ENCODE measurements around the gene MRPL27.

DNA sequence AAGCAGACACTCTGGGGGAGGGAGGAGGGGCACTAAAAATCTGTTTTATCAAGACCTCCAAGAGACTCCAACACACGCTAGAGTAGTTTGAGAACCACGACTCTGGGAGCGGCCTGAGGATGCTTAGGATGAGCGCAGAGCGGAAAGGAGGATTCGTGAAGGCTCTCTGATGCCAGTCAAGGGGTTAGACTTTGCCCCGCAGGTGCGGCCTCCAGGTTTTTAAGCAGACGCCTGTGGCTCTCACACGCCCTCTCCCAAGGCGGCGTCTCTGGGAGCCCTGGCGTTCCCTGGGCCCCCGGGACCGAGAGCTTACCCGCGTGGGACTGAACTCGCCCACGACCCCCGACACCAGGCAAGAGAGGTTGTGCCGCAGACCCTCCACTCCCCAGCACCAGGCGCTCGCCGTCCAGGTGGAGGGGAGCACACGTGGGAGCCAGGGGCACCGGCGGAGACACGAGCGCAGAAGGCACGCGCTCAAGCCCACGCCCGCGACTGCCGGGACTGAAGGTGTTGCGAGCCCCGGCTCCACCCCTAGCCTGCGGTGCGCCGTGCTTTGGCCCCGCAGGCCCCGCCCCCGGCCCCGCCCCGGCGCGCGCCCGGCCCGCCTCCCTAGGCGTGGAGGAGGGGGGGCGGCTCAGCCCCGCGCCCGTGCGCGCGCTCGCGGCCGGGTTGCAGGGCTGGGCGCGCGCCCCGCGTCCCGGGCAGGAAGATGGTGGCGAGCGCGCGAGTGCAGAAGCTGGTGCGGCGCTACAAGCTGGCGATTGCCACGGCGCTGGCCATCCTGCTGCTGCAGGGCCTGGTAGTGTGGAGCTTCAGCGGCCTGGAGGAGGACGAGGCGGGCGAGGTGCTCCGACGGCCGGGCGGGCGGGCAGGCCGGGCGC lies 27.3 kb downstream of the MRPL27 start, which contains the start of gene XYLT2:
- TF ChIP-seq, protein P1, sequence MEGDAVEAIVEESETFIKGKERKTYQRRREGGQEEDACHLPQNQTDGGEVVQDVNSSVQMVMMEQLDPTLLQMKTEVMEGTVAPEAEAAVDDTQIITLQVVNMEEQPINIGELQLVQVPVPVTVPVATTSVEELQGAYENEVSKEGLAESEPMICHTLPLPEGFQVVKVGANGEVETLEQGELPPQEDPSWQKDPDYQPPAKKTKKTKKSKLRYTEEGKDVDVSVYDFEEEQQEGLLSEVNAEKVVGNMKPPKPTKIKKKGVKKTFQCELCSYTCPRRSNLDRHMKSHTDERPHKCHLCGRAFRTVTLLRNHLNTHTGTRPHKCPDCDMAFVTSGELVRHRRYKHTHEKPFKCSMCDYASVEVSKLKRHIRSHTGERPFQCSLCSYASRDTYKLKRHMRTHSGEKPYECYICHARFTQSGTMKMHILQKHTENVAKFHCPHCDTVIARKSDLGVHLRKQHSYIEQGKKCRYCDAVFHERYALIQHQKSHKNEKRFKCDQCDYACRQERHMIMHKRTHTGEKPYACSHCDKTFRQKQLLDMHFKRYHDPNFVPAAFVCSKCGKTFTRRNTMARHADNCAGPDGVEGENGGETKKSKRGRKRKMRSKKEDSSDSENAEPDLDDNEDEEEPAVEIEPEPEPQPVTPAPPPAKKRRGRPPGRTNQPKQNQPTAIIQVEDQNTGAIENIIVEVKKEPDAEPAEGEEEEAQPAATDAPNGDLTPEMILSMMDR (conservative IDR thresholded peaks at IDR 0.05; ENCODE audit: low read length) = no peak
- TF ChIP-seq EZH2phosphoT487 (IDR thresholded peaks at IDR 0.05; ENCODE audit: borderline replicate concordance) = no peak
